PC-3 (cell line): ENCODE results near the gene STIM1. TPM values are rescaled to one million over a fixed set of nuclear protein-coding genes. Genes with fewer than 3 reads are reported as not detected.
"Not testable (repeated sequence)": the region's sequence is repeated elsewhere in the genome, so short reads cannot be mapped to it uniquely, and the experiment has no call there.

ENCODE experiments used
- ATAC-seq: fragments of 200-7000 bp; cut with Tn5 transposase; 2 replicates; pipeline ENCODE4 v1.9.1; 2020; ENCODE audit warnings: mild to moderate bottlenecking, moderate library complexity
- BruUV-seq: library from RNA; stranded (reverse); fragments of 400-500 nt; replicated peaks from 2 replicates; lab custom pipeline; 2021; lab: Mats Ljungman, UMichigan
- CTCF ChIA-PET: fragments of 300-600 bp; sonication (Branson Sonifier 250); formaldehyde crosslinking; loops from one replicate; lab custom pipeline; 2022; ENCODE audit warnings: antibody characterized with exemption; lab: Charles Lee
- POLR2A ChIA-PET: fragments of 300-600 bp; sonication (Branson Sonifier 250); formaldehyde crosslinking; loops from one replicate; lab custom pipeline; 2022; ENCODE audit warnings: antibody characterized with exemption; ENCODE audit not compliant: unreplicated experiment; lab: Charles Lee
- DNase-seq: peaks from one replicate; pipeline ENCODE4 v3.0.0-alpha.2; 2015
- H2AFZ ChIP-seq: fragments of 300-600 bp; sonication (generic); 2 replicates; pipeline ENCODE4 v1.6.0; 2016; ENCODE audit warnings: antibody characterized with exemption, low read length
- H3F3A ChIP-seq: fragments of 300-600 bp; sonication (generic); one replicate; pipeline ENCODE4 v1.6.0; 2017; ENCODE audit warnings: antibody characterized with exemption, low read length, control low read depth, mild to moderate bottlenecking; ENCODE audit not compliant: unreplicated experiment
- H3K27ac ChIP-seq: fragments of 300-600 bp; sonication (generic); 2 replicates; pipeline ENCODE4 v1.5.1; 2016; ENCODE audit warnings: mild to moderate bottlenecking, low read length
- H3K27me3 ChIP-seq: fragments of 300-600 bp; sonication (generic); 2 replicates; pipeline ENCODE4 v1.6.1; 2016; ENCODE audit warnings: low read length, mixed read lengths
- H3K36me3 ChIP-seq: fragments of 300-600 bp; sonication (generic); 2 replicates; pipeline ENCODE4 v1.6.1; 2016; ENCODE audit warnings: low read depth, mixed run types, low read length, mixed read lengths
- H3K4me1 ChIP-seq: fragments of 300-600 bp; sonication (generic); 2 replicates; pipeline ENCODE4 v1.5.1; 2016; ENCODE audit warnings: low read length; ENCODE audit not compliant: insufficient read depth
- H3K4me2 ChIP-seq: fragments of 300-600 bp; sonication (generic); 2 replicates; pipeline ENCODE4 v1.6.0; 2016; ENCODE audit warnings: low read length
- H3K4me3 ChIP-seq: fragments of 300-600 bp; sonication (generic); 2 replicates; pipeline ENCODE4 v1.5.1; 2016; ENCODE audit warnings: mild to moderate bottlenecking, low read length, mixed read lengths
- H3K79me2 ChIP-seq: fragments of 300-600 bp; sonication (generic); 2 replicates; pipeline ENCODE4 v1.6.1; 2017; ENCODE audit warnings: low read length, mixed read lengths
- H3K9ac ChIP-seq: fragments of 300-600 bp; sonication (generic); 2 replicates; pipeline ENCODE4 v1.6.0; 2016; ENCODE audit warnings: mild to moderate bottlenecking, low read length
- H3K9me2 ChIP-seq: fragments of 300-600 bp; sonication (generic); replicated peaks from 2 replicates; pipeline ENCODE4 v1.6.1; 2016; ENCODE audit warnings: mixed run types, low read length, mixed read lengths
- H3K9me3 ChIP-seq: fragments of 300-600 bp; sonication (generic); 2 replicates; pipeline ENCODE4 v1.6.1; 2016; ENCODE audit warnings: low read length, mixed read lengths
- H4K20me1 ChIP-seq: fragments of 300-600 bp; sonication (generic); 2 replicates; pipeline ENCODE4 v1.6.1; 2016; ENCODE audit warnings: low read length, mixed read lengths
- EZH2 ChIP-seq: fragments of 300-600 bp; sonication (generic); IDR thresholded peaks from one replicate; pipeline ENCODE4 v1.6.1; 2017; ENCODE audit warnings: antibody characterized with exemption, mild to moderate bottlenecking, low read length; ENCODE audit not compliant: unreplicated experiment
- EZH2phosphoT487 ChIP-seq: fragments of 300-600 bp; sonication (generic); IDR thresholded peaks from 2 replicates; pipeline ENCODE4 v1.6.1; 2018; ENCODE audit warnings: mild to moderate bottlenecking, antibody characterized with exemption, low read length, borderline replicate concordance
- intact Hi-C: fragments of 100-400 bp; cut with micrococcal nuclease; formaldehyde crosslinking; loops from 2 replicates; pipeline ENCODE4 v1.9.0; 2023
- total RNA-seq: library from RNA; depleted of rRNA; stranded (reverse); fragments of >200 nt; gene quantifications from 2 replicates; pipeline ENCODE4 v1.2.3, GENCODE V29; 2014
- TF ChIP-seq, protein P1 (sequence below): fragments of 300-600 bp; sonication (generic); conservative IDR thresholded peaks from 2 replicates; pipeline ENCODE4 v1.5.1; 2017; ENCODE audit warnings: antibody characterized with exemption, low read depth, mild to moderate bottlenecking, low read length

STIM1 gene
- total RNA-seq, 1 experiment from 2014 or later: 22.8 TPM

DNA sequence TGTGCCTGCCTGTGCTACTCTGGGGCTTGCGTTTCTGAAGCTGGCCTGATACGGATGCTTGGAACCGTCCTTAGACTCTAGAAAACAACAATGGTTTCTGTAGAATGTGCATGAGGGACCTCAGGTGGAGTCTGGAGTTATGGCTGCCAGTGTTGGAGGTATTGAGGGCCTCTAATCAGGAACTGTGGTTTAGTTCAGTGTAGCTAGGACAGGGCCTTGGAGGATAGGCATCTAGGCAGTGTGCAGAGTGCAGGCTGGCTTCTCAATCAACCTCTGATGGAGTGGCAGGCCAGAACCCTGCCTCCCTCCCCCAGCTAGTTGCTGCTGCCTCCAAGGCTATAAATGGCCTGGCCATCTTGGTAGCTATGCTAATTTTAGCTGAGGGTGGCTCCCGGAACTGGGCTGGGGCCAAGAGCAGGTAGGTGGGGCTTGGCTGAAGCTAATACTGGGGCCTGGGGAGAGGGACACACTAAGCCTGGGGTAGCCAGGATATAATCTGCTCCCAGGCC lies 4.0 kb downstream of the STIM1 start:
- TF ChIP-seq EZH2phosphoT487: no peak
- TF ChIP-seq, protein P1, sequence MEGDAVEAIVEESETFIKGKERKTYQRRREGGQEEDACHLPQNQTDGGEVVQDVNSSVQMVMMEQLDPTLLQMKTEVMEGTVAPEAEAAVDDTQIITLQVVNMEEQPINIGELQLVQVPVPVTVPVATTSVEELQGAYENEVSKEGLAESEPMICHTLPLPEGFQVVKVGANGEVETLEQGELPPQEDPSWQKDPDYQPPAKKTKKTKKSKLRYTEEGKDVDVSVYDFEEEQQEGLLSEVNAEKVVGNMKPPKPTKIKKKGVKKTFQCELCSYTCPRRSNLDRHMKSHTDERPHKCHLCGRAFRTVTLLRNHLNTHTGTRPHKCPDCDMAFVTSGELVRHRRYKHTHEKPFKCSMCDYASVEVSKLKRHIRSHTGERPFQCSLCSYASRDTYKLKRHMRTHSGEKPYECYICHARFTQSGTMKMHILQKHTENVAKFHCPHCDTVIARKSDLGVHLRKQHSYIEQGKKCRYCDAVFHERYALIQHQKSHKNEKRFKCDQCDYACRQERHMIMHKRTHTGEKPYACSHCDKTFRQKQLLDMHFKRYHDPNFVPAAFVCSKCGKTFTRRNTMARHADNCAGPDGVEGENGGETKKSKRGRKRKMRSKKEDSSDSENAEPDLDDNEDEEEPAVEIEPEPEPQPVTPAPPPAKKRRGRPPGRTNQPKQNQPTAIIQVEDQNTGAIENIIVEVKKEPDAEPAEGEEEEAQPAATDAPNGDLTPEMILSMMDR: no peak
- TF ChIP-seq EZH2: no peak
- Histone ChIP-seq H3K4me3 (no peak overlapping the region), H3K9ac (no peak overlapping the region), H3K4me2 (peak overlapping the region; percentile 13), H3K27me3 (no peaks in the 10 kb centered on the region), H3K79me2 (peaks cover 81% of the 10 kb centered on the region), H3K36me3 (no peaks in the 10 kb centered on the region), H3K4me1 (peaks cover 25% of the 10 kb centered on the region), H3F3A (no peaks in the 10 kb centered on the region), H4K20me1 (no peaks in the 10 kb centered on the region), H3K27ac (no peak overlapping the region), H2AFZ (no peak overlapping the region), H3K9me2 (no peaks in the 10 kb centered on the region), H3K9me3 (no peaks in the 10 kb centered on the region)
- ChIA-PET CTCF (no interaction called here), POLR2A (no interaction called here)
- no TSS peak for BruUV-seq
- ATAC-seq: no peak
- no peak for DNase-seq
- intact Hi-C loops: loop anchor here (10.0 kb wide), 1 partner anchor 45 kb away; no protein-coding TSS in a partner anchor

DNA sequence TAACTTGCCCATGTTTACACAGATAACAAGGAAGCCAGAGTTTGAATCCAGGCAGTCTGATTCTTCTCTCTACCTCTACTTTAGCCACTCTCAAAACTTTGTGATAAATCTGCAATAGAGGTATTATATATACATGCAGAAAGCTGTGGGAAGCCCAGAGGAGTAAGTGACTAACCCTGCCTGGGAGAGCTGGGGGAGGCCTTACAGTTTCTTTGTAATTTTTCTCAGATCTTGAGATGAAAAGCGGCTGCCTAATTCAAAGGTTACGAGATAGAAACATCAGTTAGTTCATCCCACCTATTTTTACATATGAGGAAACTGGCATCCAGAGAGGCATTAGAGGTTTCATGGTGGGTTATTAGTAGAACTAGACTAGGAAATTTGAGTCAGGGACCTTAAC lies 4.9 kb downstream of the STIM1 start:
- peaks cover 90% of the 10 kb centered on the region for H3K79me2 ChIP-seq
- no peak overlapping the region for H3K4me2 ChIP-seq
- no peak overlapping the region for H3K4me3 ChIP-seq
- no peaks in the 10 kb centered on the region for H3F3A ChIP-seq
- no peak overlapping the region for H3K27ac ChIP-seq
- no peaks in the 10 kb centered on the region for H3K36me3 ChIP-seq
- TF ChIP-seq, protein P1: no peak
- TF ChIP-seq EZH2 (no peak), EZH2phosphoT487 (no peak)
- H3K27me3 ChIP-seq: no peaks in the 10 kb centered on the region
- H3K9ac ChIP-seq: no peak overlapping the region
- CTCF ChIA-PET: no interaction called here
- ATAC-seq (no peak), DNase-seq (no peak)
- POLR2A ChIA-PET: no interaction called here
- H2AFZ ChIP-seq: no peak overlapping the region
- H4K20me1 ChIP-seq: no peaks in the 10 kb centered on the region
- H3K9me2 ChIP-seq: no peaks in the 10 kb centered on the region
- no peaks in the 10 kb centered on the region for H3K9me3 ChIP-seq
- no TSS peak for BruUV-seq
- intact Hi-C loops: no loop called here
- peaks cover 26% of the 10 kb centered on the region for H3K4me1 ChIP-seq

DNA sequence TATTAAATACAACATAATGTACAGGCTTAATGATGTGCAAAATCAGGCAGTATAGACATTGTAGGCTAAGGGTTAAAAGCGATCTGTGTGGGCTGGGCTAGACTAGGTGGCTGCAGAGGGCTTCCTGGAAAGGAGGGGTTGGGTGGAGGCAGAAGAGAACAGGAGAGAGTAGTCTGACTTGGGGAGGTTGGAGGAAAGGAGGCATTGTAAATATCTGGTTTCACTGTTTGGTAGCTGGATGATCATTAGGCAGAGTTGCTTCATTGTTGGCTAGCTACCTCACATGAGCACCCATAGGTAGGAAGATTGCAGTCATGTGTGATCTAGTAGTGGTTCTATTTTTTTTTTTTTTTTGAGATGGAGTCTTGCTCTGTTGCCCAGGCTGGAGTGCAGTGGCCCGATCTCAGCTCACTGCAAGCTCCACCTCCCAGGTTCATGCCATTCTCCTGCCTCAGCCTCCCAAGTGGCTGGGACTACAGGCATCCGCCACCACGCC lies 5.5 kb downstream of the STIM1 start:
- DNase-seq, H2AFZ ChIP-seq, H3K9ac ChIP-seq, H3K27ac ChIP-seq, ATAC-seq, H3K4me2 ChIP-seq, intact Hi-C loops, H3K4me3 ChIP-seq, H3K9me3 ChIP-seq, BruUV-seq, H4K20me1 ChIP-seq, H3F3A ChIP-seq, H3K36me3 ChIP-seq, CTCF ChIA-PET, H3K9me2 ChIP-seq, POLR2A ChIA-PET, H3K27me3 ChIP-seq: not testable (repeated sequence)
- Histone ChIP-seq H3K4me1 (peaks cover 32% of the 10 kb centered on the region), H3K79me2 (peaks cover 90% of the 10 kb centered on the region)
